Fibroblast of pulmonary artery (primary cell): Measurements from ENCODE around the gene ARHGEF10L.

Experiments used
- DNase-seq: peaks from one replicate; pipeline ENCODE4 v3.0.0-alpha.2; 2010; ENCODE audit warnings: low read depth
- H3K4me3 ChIP-seq: replicated peaks from 2 replicates; pipeline ENCODE4 v1.5.1; 2011; ENCODE audit warnings: low read depth, mild to moderate bottlenecking, control low read depth, low read length, moderate library complexity
- TF ChIP-seq, protein P1 (sequence below): IDR thresholded peaks from 2 replicates; pipeline ENCODE4 v1.5.1; 2011; ENCODE audit warnings: mild to moderate bottlenecking, control low read depth, low read length, inconsistent platforms; ENCODE audit errors: missing control alignments

Gene ARHGEF10L

GRCh38 chr1:17670587-17671313 is 131.3 kb downstream of the ARHGEF10L start:
- DNase-seq = no peak
- H3K4me3 ChIP-seq = no peak overlapping the region
- TF ChIP-seq, protein P1, sequence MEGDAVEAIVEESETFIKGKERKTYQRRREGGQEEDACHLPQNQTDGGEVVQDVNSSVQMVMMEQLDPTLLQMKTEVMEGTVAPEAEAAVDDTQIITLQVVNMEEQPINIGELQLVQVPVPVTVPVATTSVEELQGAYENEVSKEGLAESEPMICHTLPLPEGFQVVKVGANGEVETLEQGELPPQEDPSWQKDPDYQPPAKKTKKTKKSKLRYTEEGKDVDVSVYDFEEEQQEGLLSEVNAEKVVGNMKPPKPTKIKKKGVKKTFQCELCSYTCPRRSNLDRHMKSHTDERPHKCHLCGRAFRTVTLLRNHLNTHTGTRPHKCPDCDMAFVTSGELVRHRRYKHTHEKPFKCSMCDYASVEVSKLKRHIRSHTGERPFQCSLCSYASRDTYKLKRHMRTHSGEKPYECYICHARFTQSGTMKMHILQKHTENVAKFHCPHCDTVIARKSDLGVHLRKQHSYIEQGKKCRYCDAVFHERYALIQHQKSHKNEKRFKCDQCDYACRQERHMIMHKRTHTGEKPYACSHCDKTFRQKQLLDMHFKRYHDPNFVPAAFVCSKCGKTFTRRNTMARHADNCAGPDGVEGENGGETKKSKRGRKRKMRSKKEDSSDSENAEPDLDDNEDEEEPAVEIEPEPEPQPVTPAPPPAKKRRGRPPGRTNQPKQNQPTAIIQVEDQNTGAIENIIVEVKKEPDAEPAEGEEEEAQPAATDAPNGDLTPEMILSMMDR = no peak

DNA sequence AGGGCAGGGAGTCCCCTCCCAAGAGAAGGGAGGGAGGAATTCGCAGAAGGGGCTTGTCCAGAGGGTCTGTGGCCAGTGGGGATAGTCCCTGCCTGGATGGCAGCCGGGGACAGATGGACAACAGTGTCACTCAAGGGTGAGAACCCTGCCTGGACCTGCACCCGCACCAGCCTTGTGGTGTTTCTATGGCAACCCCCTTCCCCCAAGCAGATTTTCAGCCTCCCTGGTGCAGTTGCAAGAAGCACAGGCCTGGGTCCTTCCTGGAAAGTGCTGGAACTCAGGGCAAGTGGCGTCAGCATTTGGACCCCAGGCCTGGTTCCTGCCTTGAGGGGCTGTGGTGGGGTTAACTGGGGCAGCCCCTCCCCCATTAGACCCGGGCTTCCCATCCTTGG is 131.8 kb downstream of the ARHGEF10L start:
- TF ChIP-seq, protein P1 = no peak
- no peak for DNase-seq
- no peak overlapping the region for H3K4me3 ChIP-seq

- no peak overlapping the region for H3K4me3 ChIP-seq
- no peak for DNase-seq
- TF ChIP-seq, protein P1 = no peak
These were observed 132.2 kb downstream of the ARHGEF10L start for GRCh38 chr1:17671741-17672140.

DNA sequence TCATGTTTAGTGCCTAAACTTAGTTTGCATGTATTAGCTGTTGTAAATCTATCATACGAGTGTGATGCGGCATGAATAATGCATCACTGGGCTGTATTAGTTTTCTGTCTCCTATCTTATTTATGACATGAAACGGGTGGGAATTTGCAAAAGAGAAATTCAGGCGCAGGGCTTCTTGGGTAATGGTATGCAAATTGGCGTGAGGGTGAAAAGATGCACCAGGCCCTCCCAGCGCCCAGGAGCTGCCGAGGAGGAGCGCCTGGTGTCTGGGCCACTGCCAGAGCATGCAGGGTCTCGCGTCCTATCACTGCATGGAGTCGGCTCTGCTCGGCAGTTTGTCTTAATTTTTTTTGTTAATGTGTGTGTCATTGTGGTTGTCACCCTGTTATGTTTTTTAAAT is 132.7 kb downstream of the ARHGEF10L start:
- DNase-seq = no peak
- no peak overlapping the region for H3K4me3 ChIP-seq
- TF ChIP-seq, protein P1 = no peak

- TF ChIP-seq, protein P1 = no peak
- no peak overlapping the region for H3K4me3 ChIP-seq
- DNase-seq = no peak
These were observed 134.0 kb downstream of the ARHGEF10L start for GRCh38 chr1:17673329-17674072.

GRCh38 chr1:17674726-17675500 is 135.4 kb downstream of the ARHGEF10L start:
- DNase-seq = no peak
- H3K4me3 ChIP-seq = no peak overlapping the region
- TF ChIP-seq, protein P1 = no peak
